ENCODE results near the gene MRPL3. TPM values are rescaled to one million over a fixed set of nuclear protein-coding genes. Genes with fewer than 3 reads are reported as not detected.

The MRPL3 gene
- total RNA-seq: 149 and 157 TPM in 2 replicates

DNA sequence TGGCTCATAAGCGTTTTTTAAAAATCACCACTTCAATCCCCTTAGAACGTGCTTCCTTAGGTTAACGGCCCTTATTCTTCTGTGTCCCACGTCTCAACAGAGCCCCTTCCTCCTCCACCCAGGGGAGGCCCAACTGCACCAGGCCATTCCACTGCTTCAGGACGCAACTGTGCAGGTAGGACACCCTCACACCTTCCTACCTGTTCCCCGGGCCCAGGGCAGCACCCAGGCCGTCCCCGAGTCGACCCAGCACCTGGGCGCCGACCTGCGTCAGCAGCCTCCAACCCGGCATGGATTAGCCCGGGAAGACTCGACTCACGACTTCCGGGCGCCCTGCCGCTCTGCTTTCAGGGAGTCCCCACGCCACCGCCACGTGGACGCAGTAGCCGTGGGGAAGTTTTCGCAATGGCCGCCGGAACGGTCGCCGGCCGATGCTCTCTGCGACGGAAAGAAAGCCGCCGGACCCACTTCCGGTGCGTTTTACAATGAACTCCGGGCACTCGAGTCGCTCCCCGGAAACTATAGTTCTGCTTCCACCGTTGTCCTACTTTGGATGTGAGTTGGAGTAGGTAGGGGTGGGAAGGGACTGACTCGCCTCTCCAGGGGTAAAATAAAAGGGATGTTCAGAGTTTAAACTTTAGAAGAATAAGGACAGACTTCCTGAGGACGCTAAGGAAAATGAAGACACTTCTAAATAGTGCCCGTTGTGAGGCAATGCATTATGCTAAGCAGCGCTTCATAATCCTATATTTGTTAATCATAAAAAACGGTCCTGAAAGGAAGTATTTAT is at the start of gene MRPL3:
MRPL3 (minus strand) TSS at position 442 of the 790 bp plus-strand sequence; CDS start at position 292, 150 bp downstream.
- Mint-ChIP-seq H3K9me3 (peaks cover 4% of the 10 kb centered on the region), H3K27me3 (ENCODE audit: low read depth) (no peaks in the 10 kb centered on the region), H3K4me3 (ENCODE audit: low read depth) (peak within 1 kb of the TSS; percentile 99), H3K4me1 (ENCODE audit: low read depth) (peaks cover 31% of the 10 kb centered on the region), H3K36me3 (ENCODE audit: low read depth) (peaks cover 42% of the 10 kb centered on the region), H3K27ac (peak within 1 kb of the TSS; percentile 97)
- intact Hi-C loops (cut with micrococcal nuclease): loop anchor here (1.0 to 5.0 kb wide), 5 partner anchors 11 to 756 kb away; partner anchors contain the start of genes ASTE1, NEK11, NUDT16 and PIK3R4
- peak; percentile 75 for DNase-seq (ENCODE audit: low spot score)

DNA sequence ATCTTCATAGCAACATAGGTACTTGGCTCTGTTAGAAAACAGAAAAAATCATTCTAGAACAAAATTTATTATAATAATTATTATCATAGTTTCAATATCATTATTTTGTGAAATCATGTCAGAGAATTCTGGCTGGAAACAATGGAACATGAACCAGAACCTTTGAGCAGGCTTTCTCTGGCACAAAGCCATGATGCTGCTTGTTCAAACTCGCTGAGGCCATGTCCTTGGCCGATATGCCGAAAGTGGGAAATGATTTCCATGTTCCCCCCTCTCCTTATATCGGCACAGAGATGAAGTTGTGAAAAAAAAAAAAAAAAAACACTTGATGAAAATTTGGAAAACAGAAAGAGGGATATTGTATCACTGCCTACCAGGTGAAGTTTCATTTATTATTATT is 49.0 kb upstream of the MRPL3 start:
- no peak for DNase-seq (ENCODE audit: low spot score)
- Mint-ChIP-seq H3K27me3 (ENCODE audit: low read depth) (peaks cover 45% of the 10 kb centered on the region), H3K4me3 (ENCODE audit: low read depth) (no peak overlapping the region), H3K27ac (no peak overlapping the region), H3K36me3 (ENCODE audit: low read depth) (no peaks in the 10 kb centered on the region), H3K9me3 (no peaks in the 10 kb centered on the region), H3K4me1 (ENCODE audit: low read depth) (peaks cover 22% of the 10 kb centered on the region)
- intact Hi-C loops (cut with micrococcal nuclease): no loop called here

DNA sequence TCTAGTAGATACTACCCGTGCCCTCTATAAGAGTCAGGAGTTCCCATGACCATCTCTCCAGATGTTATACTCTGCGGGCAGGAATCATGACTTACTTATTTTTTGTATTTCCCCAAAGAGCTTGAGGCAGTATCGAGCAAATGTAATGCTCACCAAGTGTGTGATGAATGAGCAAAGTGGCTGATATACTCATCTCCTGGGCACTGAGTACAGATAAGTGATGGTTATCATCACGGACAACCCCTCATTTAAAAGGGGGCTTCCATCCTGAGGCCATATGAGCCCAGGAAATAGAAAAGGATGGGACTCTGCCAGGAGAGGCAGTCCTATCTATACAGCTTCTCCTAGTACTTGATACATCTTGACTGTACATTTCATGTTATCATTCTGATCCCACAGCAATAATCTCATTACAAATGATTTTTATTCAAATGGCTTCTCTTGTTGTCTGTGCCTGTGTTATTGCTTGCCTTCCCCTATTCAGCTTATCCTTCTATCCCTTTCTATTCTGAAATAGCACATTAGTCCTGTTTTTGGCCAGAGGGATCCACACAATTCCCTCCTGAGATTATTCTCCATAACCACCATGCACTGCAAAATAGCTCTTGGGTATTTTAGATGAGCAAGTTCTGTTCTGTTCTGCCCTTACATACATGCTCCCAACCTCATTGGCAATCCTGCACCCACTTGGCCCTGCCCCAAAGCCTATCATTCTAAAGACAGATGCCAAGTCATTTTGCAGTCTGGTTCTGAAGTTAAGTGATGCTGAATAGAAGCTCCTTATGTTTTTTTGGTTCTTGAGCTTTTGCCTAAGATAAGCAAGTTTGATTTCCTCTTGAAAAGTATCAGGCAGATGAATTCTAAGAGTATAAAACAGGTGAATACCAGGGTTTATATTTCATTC is 48.0 kb upstream of the MRPL3 start:
- Mint-ChIP-seq H3K9me3 (no peaks in the 10 kb centered on the region), H3K4me3 (ENCODE audit: low read depth) (no peak overlapping the region), H3K27me3 (ENCODE audit: low read depth) (peaks cover 41% of the 10 kb centered on the region), H3K27ac (no peak overlapping the region), H3K36me3 (ENCODE audit: low read depth) (no peaks in the 10 kb centered on the region), H3K4me1 (ENCODE audit: low read depth) (peaks cover 22% of the 10 kb centered on the region)
- no peak for DNase-seq (ENCODE audit: low spot score)
- intact Hi-C loops (cut with micrococcal nuclease): no loop called here

DNA sequence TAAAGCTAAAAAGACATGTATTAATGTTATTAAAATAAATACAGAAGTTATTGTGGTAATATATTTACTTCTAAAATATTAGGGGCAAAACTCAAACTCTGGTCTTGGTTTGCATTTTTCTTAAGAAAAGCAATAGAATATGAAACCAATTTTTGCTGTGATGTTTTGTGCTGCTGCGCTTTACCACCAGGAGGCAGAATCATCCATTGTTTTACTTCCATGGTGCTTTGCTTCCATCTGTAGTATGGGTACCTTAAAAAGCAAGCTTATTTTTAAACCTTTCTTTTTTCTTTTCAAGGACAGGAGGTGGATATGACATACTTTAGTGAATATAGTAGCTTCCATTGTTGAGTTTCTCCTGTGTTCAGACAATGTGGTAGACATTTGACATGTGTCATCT is 46.6 kb upstream of the MRPL3 start:
- no peaks in the 10 kb centered on the region for H3K36me3 Mint-ChIP-seq (ENCODE audit: low read depth)
- H3K9me3 Mint-ChIP-seq: no peaks in the 10 kb centered on the region
- intact Hi-C loops (cut with micrococcal nuclease): loop anchor here (1.0 kb wide), 1 partner anchor 480 kb away; no protein-coding TSS in a partner anchor
- no peak overlapping the region for H3K27ac Mint-ChIP-seq
- peaks cover 21% of the 10 kb centered on the region for H3K4me1 Mint-ChIP-seq (ENCODE audit: low read depth)
- H3K4me3 Mint-ChIP-seq (ENCODE audit: low read depth): no peak overlapping the region
- peaks cover 43% of the 10 kb centered on the region for H3K27me3 Mint-ChIP-seq (ENCODE audit: low read depth)
- no peak for DNase-seq (ENCODE audit: low spot score)

DNA sequence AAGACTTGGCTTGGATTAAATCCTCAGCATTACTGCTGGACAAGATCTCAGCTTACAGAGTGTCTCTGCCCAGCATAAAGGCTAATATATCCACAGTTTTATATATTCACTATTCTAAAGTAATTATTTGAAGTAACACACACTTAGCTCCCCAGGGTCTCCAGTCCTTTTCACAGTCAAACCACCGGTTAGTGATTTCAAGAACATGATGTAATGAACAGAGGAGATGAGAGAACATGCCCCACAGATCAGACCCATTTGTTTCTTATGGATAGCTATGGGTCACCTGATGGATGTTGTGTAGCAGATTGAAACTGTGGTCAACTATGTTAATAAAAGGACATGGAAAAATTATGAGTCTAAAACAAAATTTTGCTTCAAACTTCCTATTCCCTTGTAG is 44.8 kb upstream of the MRPL3 start:
- no peaks in the 10 kb centered on the region for H3K9me3 Mint-ChIP-seq
- H3K27ac Mint-ChIP-seq: no peak overlapping the region
- no peak for DNase-seq (ENCODE audit: low spot score)
- intact Hi-C loops (cut with micrococcal nuclease): no loop called here
- H3K4me3 Mint-ChIP-seq (ENCODE audit: low read depth): no peak overlapping the region
- H3K27me3 Mint-ChIP-seq (ENCODE audit: low read depth): peaks cover 48% of the 10 kb centered on the region
- H3K36me3 Mint-ChIP-seq (ENCODE audit: low read depth): no peaks in the 10 kb centered on the region
- H3K4me1 Mint-ChIP-seq (ENCODE audit: low read depth): peaks cover 4% of the 10 kb centered on the region

DNA sequence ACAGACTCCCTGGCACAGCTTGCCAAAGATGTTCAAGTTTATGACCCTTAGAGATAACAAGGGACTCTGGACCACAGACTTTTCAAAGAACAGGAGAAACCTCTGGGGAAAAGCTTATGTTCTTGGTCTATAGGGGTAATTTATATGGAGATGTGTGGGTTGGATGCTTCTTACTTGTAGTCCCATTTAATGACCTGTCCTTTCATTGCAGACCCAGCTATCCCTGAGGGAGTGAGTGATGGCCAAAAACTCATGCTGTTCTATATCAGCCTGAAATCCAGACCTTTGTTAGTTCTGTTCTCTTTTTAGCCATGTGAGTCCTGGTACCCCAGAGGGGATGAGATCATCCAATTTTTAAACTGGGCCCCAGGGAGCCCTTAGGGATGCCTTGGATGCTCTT is 43.7 kb upstream of the MRPL3 start:
- Mint-ChIP-seq H3K27ac (no peak overlapping the region), H3K9me3 (no peaks in the 10 kb centered on the region), H3K4me1 (ENCODE audit: low read depth) (no peaks in the 10 kb centered on the region), H3K27me3 (ENCODE audit: low read depth) (peaks cover 42% of the 10 kb centered on the region), H3K4me3 (ENCODE audit: low read depth) (no peak overlapping the region), H3K36me3 (ENCODE audit: low read depth) (no peaks in the 10 kb centered on the region)
- no peak for DNase-seq (ENCODE audit: low spot score)
- intact Hi-C loops (cut with micrococcal nuclease): no loop called here

DNA sequence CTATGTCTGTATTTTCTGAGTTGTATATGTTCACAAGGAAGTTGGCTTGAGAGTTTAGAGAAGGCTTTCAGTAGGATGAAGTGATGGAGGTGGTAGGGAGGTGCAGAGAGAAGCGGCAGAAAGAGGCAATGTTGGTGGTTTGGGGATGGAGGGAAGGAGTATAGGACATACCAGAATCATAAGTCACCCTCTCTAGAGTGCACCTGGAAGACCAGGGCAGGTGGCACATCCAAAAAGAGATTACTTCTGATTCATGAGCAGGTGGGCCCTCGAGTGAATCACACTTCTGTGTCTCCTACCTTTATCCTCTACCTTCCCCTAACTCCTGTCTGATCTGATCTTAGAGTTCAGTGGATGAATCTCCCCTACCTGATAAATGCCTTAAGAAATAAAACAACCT is 41.8 kb upstream of the MRPL3 start:
- Mint-ChIP-seq H3K4me3 (ENCODE audit: low read depth) (no peak overlapping the region), H3K27ac (no peak overlapping the region), H3K27me3 (ENCODE audit: low read depth) (peaks cover 37% of the 10 kb centered on the region), H3K4me1 (ENCODE audit: low read depth) (no peaks in the 10 kb centered on the region), H3K36me3 (ENCODE audit: low read depth) (no peaks in the 10 kb centered on the region), H3K9me3 (no peaks in the 10 kb centered on the region)
- intact Hi-C loops (cut with micrococcal nuclease): no loop called here
- DNase-seq (ENCODE audit: low spot score): no peak

DNA sequence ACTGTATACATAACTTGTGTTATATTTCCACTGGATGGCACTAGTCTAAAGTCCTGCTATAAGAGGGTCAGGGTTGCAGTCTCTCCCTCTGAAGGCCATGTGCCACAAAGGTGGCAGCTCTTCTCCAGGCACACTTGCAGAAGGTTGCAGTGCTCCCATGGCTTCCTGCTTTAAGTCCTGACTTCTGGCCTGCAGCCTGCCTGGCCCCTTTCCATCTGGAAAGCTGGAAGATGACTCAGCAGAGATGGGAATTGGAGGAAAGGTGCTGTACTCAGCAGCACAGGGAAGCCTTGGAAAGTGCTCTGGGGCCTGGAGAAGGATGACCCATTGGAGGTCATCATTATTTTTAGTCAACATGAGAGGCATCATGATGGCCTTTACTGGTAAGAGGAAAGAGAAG is 40.9 kb upstream of the MRPL3 start:
- intact Hi-C loops (cut with micrococcal nuclease): no loop called here
- H3K36me3 Mint-ChIP-seq (ENCODE audit: low read depth): no peaks in the 10 kb centered on the region
- no peak overlapping the region for H3K27ac Mint-ChIP-seq

DNA sequence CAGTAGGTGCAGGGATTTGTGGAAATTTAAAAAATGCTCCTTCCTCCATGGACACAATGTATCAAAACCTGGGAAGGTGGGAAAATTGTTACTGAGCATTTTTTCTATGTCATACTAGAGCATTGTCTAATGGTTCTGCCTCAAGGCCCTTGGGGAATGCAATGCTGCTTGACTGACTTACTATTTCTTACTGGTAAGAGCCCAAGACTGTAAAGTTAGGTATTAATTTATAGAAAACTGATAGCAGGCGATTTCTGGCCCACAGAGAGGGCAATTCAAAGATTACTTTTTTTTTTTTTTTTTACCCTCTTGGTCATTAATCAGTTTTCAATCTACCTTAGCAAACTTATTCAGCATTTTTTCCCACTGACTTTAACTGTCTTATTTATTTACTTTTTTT is 38.5 kb upstream of the MRPL3 start:
- H3K27me3 Mint-ChIP-seq (ENCODE audit: low read depth): peaks cover 34% of the 10 kb centered on the region
- no peak overlapping the region for H3K4me3 Mint-ChIP-seq (ENCODE audit: low read depth)
- no peak overlapping the region for H3K27ac Mint-ChIP-seq
- no peaks in the 10 kb centered on the region for H3K9me3 Mint-ChIP-seq
- H3K36me3 Mint-ChIP-seq (ENCODE audit: low read depth): no peaks in the 10 kb centered on the region
- intact Hi-C loops (cut with micrococcal nuclease): no loop called here
- DNase-seq (ENCODE audit: low spot score): no peak
- no peaks in the 10 kb centered on the region for H3K4me1 Mint-ChIP-seq (ENCODE audit: low read depth)

More for the DNA sequence above, 40.9 kb upstream of the MRPL3 start:
- Mint-ChIP-seq H3K27me3 (ENCODE audit: low read depth) (peaks cover 36% of the 10 kb centered on the region), H3K4me3 (ENCODE audit: low read depth) (no peak overlapping the region), H3K4me1 (ENCODE audit: low read depth) (no peaks in the 10 kb centered on the region), H3K9me3 (no peaks in the 10 kb centered on the region)
- DNase-seq (ENCODE audit: low spot score): no peak

DNA sequence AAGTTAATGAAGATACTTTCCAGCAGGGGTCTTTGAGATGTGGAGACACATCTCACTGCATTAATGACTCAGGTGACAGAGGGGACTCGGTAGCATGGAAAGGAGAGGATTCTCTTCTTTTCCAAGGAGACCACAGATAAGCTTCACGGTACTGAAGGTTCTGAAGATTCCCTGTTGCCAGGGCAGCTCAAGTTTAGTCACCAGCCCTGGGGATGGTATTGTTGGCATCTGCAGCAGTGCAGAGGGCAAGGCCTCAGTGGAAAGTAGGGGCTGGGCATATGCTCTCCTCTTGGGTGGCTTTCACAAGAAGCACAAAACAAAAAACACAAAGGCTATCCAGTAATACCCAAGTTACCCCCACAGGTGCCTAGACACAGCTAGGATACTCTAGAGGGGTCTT is 38.0 kb upstream of the MRPL3 start:
- Mint-ChIP-seq H3K4me3 (ENCODE audit: low read depth) (no peak overlapping the region), H3K9me3 (no peaks in the 10 kb centered on the region), H3K4me1 (ENCODE audit: low read depth) (no peaks in the 10 kb centered on the region), H3K36me3 (ENCODE audit: low read depth) (no peaks in the 10 kb centered on the region), H3K27me3 (ENCODE audit: low read depth) (peaks cover 38% of the 10 kb centered on the region), H3K27ac (no peak overlapping the region)
- no peak for DNase-seq (ENCODE audit: low spot score)
- intact Hi-C loops (cut with micrococcal nuclease): no loop called here

DNA sequence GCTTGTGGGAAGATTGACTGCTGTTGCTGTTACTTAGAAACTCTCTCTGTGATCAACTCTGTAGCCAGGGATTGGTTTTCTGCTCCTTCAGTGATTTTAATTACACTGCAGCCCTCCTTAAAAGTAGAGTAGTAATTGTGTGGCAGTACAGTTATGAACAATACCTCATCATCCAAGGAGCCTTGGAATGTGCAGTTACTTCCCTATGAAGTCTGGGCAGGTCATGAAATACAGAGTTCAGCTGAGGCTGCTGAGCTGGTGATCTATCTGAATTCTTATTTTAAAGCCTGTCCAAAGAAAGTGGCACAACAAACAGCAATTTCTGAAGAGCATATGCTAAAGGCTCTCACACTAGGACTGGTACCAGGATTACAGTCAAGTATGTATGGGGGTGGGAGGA is 37.4 kb upstream of the MRPL3 start:
- Mint-ChIP-seq H3K9me3 (no peaks in the 10 kb centered on the region), H3K27me3 (ENCODE audit: low read depth) (peaks cover 43% of the 10 kb centered on the region)
- intact Hi-C loops (cut with micrococcal nuclease): no loop called here

DNA sequence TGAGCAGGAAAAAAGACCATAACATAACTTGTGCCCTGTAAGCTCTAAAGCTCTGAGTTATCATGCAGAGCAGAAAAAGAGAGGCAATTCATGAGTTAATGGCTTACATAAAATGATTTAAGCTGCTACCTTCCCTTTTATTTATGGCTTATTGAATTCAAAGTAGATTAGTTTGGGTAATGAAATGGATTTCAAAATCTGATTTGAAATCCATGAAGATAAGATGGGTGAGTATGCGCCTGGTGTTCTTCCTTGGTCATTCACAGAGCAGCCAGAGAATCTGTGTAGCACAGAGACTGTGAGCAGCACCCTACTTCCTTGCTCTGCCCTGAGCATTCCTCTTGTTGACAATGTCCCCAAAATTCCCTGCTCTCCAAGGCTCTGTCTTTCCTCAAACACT is 36.2 kb upstream of the MRPL3 start:
- DNase-seq (ENCODE audit: low spot score): no peak
- intact Hi-C loops (cut with micrococcal nuclease): no loop called here
- Mint-ChIP-seq H3K27me3 (ENCODE audit: low read depth) (peaks cover 37% of the 10 kb centered on the region), H3K36me3 (ENCODE audit: low read depth) (no peaks in the 10 kb centered on the region), H3K4me1 (ENCODE audit: low read depth) (no peaks in the 10 kb centered on the region), H3K9me3 (no peaks in the 10 kb centered on the region), H3K27ac (no peak overlapping the region), H3K4me3 (ENCODE audit: low read depth) (no peak overlapping the region)

More for the DNA sequence above, 37.4 kb upstream of the MRPL3 start:
- Mint-ChIP-seq H3K4me3 (ENCODE audit: low read depth) (no peak overlapping the region), H3K4me1 (ENCODE audit: low read depth) (no peaks in the 10 kb centered on the region), H3K36me3 (ENCODE audit: low read depth) (no peaks in the 10 kb centered on the region), H3K27ac (no peak overlapping the region)
- DNase-seq (ENCODE audit: low spot score): no peak

DNA sequence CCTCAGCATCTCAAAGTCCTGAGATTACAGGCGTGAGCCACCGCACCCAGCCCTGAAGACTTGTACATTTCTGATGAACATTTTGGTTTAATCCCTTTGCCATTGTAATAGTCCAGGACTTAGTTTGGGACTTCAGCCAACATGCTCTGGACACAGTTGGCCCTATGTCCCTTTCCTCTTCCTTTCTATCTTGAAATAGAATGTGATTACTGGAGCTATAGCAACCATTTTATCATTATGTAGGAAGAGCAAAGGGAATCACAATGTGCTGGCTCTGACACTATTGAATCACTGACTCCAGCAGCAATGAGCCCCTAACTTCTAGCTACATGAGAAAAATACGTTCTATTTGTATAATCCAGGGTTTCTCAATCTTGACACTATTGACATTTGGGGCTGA is 34.8 kb upstream of the MRPL3 start:
- DNase-seq (ENCODE audit: low spot score): no peak
- no peaks in the 10 kb centered on the region for H3K9me3 Mint-ChIP-seq
- H3K36me3 Mint-ChIP-seq (ENCODE audit: low read depth): no peaks in the 10 kb centered on the region
- intact Hi-C loops (cut with micrococcal nuclease): no loop called here
- H3K27me3 Mint-ChIP-seq (ENCODE audit: low read depth): peaks cover 41% of the 10 kb centered on the region
- no peak overlapping the region for H3K27ac Mint-ChIP-seq
- no peaks in the 10 kb centered on the region for H3K4me1 Mint-ChIP-seq (ENCODE audit: low read depth)
- H3K4me3 Mint-ChIP-seq (ENCODE audit: low read depth): no peak overlapping the region

Data from activated T-helper 2 cell treated with anti-CD3 and anti-CD28 coated beads, Interferon-gamma antibody, Interleukin-2, Interleukin-4, amounts not matched to agents 10 μg/mL and 5 μg/mL and 100 μg/mL, durations not matched to agents 14 hours and 24 hours and 36 hours (primary cell).